ENCODE measurements around the gene GOPC.
A peak's percentile ranks its signal among the peaks of the same experiment; 100 is the strongest.
"Not testable (repeated sequence)": the region's sequence is repeated elsewhere in the genome, so short reads cannot be mapped to it uniquely, and the experiment has no call there.

The GOPC gene

GRCh38 chr6:117547688-117548621 lies 54.4 kb downstream of the GOPC start:
- peak; percentile 44 for DNase-seq

- DNase-seq: no peak
Measured at GRCh38 chr6:117546674-117547073, 55.6 kb downstream of the GOPC start.

DNA sequence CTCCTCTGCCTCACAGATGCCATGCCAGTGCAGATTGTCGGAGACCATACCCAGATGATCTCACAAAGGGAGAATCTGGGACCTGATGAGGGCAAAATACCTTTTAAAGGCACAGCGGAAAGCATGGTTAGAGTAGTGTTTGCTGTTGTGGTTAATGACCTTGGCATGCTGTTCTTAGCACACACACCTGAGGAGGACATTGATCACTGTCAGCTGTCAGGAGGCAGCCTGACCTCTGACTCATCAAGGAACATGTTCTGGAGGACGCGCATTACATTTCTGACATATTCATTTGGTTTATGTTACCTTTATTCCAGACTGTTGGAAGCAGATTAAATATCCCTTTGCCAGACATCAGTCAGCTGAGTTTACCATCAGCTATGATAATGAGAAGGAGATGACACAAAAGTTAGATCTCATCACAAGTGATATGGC lies 57.1 kb downstream of the GOPC start:
- no peak for DNase-seq

DNA sequence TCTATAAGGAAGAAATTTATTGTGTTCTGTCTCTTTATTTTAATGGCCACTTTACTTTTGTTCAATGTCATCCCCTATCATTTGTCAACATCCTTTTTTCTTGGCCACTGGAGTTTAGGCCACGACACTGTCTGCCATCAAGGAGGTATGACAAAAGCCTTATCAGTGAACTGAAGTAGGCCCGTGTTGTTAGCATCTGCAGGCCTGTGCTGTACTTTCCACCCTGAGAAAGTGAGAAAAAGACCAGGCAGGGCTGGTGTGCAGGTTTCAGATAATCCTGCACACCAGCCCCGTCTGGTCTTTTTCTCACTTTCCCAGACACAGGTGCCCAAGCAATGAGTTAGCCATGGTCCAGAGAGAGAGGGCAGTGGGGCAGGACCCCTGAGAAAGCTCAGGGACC lies 57.6 kb downstream of the GOPC start:
- no peak for DNase-seq

- DNase-seq: no peak
Measured at GRCh38 chr6:117542493-117542892, 59.8 kb downstream of the GOPC start.

DNA sequence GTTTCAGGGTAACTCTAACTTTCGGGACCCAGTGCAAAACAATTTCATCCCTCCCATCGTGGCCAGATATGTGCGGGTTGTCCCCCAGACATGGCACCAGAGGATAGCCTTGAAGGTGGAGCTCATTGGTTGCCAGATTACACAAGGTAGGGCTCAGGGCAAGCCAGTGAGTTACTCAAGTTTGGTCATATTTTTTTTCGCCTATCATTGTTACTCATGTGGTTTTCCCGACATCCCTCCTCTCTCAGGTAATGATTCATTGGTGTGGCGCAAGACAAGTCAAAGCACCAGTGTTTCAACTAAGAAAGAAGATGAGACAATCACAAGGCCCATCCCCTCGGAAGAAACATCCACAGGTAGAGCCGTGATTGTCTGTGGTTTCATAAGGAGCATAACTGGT lies 61.6 kb downstream of the GOPC start:
- no peak for DNase-seq

DNA sequence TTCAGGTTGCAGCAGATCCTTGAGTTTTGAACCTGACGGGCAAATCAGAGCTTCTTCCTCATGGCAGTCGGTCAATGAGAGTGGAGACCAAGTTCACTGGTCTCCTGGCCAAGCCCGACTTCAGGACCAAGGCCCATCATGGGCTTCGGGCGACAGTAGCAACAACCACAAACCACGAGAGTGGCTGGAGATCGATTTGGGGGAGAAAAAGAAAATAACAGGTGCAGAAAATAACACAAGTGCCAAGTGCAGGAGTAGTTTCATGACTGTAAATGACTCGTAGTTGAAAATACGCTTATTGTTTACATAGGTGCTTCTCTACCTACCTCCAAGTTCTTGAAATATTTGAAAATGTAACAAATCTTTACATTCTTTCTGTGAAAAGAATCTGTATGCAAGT lies 63.7 kb downstream of the GOPC start:
- DNase-seq: no peak

GRCh38 chr6:117536317-117536716 lies 66.0 kb downstream of the GOPC start:
- DNase-seq: no peak

DNA sequence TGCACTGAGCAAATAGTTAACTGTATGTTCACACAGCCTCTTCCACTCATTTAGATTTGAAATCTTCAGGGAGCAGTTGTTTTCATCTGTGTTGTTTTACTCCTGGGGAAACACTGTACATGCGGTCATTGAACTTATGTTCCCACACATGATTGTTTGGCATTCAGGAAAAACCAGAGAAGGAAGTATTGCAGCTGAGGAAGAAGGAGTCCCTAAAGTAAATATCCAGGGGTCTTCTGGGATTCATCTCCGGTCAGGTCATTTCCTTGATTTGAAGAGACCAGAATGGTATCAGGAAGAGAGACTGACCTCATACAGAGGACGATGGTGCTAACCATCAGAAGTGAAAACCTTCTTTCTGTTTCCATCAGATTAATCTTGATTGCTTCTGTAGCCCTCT lies 67.3 kb downstream of the GOPC start:
- no peak for DNase-seq

DNA sequence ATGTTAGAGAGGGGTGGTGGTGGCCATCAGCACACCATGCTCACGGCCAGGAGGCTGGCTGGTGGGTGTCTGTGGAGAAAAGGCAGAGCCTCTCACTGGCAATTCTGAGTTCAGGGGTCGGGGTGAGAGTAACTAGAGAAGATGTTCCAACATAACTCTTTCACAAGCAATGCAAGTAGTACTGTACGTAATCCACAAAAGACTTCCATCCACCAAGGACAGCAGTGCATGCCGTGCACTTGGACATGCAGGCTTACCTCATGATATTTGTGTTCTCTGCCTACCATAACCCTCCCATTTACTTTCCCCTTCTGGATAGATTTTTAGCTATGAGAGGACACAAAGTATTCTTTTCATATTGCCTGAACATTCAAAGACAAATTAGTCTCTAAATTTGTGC lies 68.5 kb downstream of the GOPC start:
- no peak for DNase-seq

- DNase-seq: no peak
Measured at GRCh38 chr6:117531809-117532725, 70.2 kb downstream of the GOPC start.

- DNase-seq: no peak
Measured at GRCh38 chr6:117531346-117531745, 71.0 kb downstream of the GOPC start.

- DNase-seq: no peak
Measured at GRCh38 chr6:117530467-117531242, 71.7 kb downstream of the GOPC start.

GRCh38 chr6:117525607-117526006 lies 76.7 kb downstream of the GOPC start:
- DNase-seq: no peak

GRCh38 chr6:117521791-117522502 lies 80.4 kb downstream of the GOPC start:
- DNase-seq: no peak

GRCh38 chr6:117520603-117521395 lies 81.5 kb downstream of the GOPC start:
- DNase-seq: no peak

DNA sequence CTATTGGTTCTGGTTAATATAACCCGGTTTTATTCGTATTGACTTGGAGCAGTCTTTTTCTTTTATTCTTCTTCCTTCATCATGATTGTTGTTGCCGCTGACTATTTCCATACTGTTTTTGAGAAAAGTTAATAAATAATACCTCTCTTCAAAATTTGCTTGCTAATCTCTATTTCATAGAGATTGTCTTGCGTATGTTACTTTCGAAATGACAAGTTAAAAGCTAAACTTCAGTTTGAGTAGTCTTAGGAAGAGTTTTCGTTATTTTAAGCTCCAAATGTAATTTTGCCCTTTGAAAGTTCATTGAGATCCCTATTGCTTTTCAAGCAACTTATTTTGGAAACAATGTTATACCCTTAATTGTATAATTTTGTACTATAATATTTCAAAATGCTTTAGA lies 83.4 kb downstream of the GOPC start:
- DNase-seq: no peak

- not testable (repeated sequence) for DNase-seq
Measured at GRCh38 chr6:117517995-117518394, 84.3 kb downstream of the GOPC start.

- no peak for DNase-seq
Measured at GRCh38 chr6:117515326-117515725, 87.0 kb downstream of the GOPC start.

GRCh38 chr6:117514655-117515054 lies 87.7 kb downstream of the GOPC start:
- DNase-seq: no peak

DNA sequence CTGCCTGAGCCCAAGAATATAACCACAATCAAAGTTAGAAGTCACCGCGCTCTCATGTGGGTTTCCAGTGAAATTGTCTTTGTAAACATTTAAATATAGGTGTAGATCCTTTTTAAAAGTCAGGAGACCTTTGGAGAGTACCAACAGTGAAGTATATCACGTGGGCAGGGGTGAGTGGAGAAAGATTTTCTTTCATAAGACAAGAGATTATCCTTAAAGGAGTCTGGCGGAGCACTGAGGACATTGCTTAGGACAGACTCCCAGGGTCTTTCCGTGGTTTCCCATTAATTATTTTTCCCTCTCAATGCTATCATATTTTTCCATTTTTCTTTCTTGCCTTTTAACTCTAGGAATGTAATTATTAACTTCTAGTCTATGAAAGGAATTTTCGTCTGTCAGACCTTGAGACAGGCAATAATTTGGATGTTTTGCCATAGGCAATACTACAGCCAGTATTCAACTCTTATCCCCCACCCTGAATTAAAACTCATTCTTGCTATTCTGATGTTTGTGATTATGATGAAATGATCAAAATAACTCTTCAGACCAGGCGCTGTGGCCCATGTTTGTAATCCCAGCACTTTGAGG lies 88.4 kb downstream of the GOPC start:
- DNase-seq: no peak

Data from CD4-positive, alpha-beta T cell treated with Interferon gamma for 1 hour (primary cell).